GF-D8 (cell line): ENCODE data around the gene PIGL.
"Not testable (repeated sequence)": the region's sequence is repeated elsewhere in the genome, so short reads cannot be mapped to it uniquely, and the experiment has no call there.

Source experiments
- DNase-seq: peaks from one replicate; lab custom pipeline; 2025; lab: John Stamatoyannopoulos, UW

The PIGL gene

DNA sequence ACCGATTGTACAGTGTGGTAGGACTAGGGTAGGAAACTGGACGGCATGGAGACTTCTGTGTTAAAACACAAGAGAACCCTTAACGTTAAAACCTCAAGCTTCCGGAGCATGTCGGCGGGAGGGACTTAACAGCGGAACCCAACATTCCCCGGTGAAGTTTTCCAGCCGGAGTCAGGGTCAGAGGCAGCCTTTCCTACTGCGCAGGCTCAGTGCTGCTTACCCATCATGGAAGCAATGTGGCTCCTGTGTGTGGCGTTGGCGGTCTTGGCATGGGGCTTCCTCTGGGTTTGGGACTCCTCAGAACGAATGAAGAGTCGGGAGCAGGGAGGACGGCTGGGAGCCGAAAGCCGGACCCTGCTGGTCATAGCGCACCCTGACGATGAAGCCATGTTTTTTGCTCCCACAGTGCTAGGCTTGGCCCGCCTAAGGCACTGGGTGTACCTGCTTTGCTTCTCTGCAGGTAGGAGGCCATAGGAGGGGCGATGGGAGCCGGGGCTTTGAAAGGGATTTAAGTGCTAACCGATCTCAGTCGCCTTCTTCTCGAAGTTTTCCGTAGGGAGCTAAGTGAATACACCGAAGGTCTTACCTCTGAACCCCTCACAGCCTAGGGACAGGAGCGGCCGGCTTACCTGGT is at the start of gene PIGL:
PIGL (plus strand) TSS at position 209 of the 634 bp plus-strand sequence; CDS start at position 226, 17 bp downstream.
- peak; percentile 80 for DNase-seq

- no peak for DNase-seq
These were observed 45.4 kb upstream of the PIGL start for GRCh38 chr17:16171613-16172012.

- DNase-seq: no peak
These were observed 38.2 kb upstream of the PIGL start for GRCh38 chr17:16178836-16179235.

DNA sequence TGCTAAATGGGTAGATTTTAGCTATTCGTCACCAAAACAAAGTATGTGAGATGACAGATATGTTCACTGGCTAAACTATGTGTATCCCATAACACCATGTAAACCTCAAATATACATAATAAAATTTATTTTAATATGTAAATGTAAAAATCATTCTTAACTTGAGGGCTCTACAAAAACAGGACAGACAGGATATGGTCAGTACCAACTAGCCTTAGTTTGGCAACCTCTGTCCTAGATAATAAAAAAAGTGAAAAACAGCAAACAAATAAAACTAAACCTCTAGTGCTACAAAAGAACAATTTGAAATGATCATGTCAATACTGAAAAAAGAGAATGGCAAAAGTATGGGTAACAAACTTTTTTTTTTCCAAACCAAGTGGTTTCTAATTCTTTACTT is 35.4 kb upstream of the PIGL start:
- no peak for DNase-seq

DNA sequence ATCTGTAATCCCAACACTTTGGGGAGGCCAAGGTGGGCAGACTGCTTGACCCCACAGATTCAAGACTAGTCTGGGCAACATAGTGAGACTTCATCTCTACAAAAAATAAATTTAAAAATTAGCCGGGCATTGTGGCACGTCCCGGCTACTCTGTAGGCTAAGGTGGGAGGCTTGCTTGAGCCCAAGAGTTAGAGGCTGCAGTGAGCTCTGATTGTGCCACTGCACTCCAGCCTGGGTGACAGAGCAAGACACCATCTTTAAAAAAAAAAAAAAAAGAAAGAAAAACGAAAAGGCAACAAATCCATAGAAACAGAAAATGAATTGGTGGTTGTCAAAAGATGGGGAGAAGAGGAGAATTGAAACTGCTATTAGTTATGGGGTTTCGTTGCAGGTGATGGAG is 29.4 kb upstream of the PIGL start:
- DNase-seq: no peak

DNA sequence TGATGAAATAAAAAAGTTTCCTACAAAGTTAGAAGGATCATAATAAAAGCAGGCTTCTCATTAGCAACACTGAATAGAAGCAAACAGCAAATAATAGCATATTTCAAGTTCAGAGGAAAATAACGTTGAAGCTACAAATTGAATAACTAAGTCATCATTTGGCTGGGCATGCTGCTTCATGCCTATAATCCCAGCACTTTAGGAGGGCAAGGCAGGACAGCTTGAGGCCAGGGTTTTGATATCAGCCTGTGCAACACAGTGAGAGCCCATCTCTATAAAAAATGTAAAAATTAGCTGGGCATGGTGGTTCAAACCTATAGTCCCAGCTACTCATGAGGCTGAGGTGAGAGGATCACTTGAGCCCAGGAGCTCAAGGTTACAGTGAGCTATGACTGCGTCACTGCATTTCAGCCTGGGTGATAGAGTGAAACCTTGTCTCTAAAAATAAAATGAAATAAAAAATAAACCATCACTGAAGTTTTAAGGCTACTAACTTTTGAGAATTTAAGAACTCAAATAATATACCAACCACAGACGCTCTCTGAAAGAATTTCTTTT is 27.1 kb upstream of the PIGL start:
- DNase-seq: no peak

DNA sequence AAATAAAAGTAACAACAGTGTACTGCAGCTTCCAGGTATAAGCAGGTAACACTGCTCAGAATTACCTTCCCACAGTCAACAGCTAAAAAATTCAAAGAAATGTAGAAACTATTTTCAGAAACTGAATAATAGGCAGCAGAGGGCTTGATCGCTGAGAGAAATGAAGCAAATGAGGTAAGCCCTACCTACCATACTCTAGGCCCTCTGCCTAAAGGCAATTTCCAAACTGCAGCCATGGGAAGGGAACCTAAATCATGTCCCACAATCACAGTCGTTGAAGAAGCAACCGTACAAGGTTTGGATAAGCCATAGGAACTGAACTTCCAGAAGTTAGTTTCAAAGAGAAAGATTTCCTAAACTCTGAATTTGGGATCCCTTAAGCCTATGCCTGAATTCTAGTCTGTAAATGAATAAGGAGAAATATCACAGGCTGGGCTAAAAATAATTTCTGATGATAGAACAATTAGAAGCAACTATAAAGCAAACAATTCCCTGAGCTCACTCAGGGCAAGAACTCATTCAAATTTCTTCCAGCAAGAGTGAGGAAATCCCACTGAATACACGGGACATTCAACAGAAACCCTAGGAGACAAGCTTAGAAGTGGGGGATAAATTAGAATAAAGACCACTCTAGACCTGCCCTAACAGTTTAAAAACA is 26.2 kb upstream of the PIGL start:
- no peak for DNase-seq

- DNase-seq: no peak
These were observed 25.4 kb upstream of the PIGL start for GRCh38 chr17:16191604-16192003.

DNA sequence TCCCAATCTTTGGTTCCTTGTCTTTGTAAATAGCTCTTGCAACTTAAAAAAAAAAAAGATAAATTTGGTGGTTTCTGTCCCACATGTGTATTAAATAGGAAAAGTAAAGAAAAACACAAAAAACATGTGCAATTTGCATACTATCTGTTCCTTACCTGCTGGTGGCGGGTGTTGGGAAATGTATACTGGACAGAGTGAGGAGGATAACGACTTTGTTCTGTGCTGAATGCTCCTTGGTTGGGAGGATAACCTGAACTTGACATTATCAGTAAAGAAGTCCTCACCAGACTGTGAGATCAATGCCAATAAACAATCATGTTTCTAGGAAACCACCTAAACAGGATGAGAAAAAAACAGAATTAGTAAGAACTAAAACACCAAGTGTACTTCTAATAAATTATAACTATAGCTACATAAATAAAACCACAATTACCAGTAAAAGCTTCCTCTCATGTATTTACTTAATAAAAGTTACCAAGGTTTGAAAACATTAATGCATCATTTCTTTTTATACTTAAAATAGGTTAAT is 22.6 kb upstream of the PIGL start:
- not testable (repeated sequence) for DNase-seq

- no peak for DNase-seq
These were observed 19.7 kb upstream of the PIGL start for GRCh38 chr17:16197276-16197675.

- peak; percentile 33 for DNase-seq
These were observed 17.9 kb upstream of the PIGL start for GRCh38 chr17:16199093-16199492.

GRCh38 chr17:16201693-16202131 is 15.3 kb upstream of the PIGL start:
- DNase-seq: not testable (repeated sequence)

DNA sequence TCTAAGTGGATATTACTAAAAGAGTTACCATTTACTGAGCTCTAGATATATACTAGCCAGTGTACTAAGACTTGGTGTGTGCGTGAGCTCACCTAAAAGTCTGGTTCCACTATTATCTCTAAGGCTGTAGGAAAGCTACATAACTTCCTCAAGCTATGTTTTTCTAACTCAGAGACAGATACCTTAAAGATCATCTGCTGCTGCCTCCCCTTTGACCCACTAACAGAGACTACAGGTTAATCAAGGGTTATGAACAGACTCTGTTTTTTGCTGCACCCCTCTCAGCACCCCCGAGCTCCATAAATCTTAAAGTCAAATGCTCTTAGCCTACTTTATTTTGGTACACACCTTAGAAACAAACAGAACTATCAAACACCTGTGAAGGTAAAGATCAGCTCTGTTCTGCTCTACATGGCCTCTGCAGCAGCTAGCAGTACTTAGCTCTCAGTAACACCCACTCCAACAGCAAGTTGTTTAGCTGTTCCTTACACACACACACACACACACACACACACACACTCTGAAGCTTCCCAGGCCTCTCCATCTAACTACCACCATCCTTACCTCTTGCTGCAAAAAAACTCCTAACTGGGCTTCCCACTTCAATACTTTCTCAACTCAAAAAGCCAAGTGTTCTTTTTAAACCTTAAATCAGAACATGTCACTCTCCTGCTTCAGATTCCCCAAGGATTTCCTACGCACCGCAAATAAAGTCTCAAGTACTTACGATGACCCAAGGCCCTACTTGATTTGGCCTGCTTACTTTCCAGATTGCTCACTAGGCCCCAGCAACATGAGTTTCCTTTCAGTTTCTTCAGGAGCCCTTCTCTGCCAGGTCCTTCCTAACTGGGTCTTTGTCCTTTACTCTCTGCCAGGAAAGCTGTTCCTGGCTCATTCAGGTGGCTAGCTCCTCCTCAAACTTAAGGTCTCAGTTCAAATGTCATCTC is 14.2 kb upstream of the PIGL start:
- not testable (repeated sequence) for DNase-seq

GRCh38 chr17:16204763-16205162 is 12.2 kb upstream of the PIGL start:
- not testable (repeated sequence) for DNase-seq

DNA sequence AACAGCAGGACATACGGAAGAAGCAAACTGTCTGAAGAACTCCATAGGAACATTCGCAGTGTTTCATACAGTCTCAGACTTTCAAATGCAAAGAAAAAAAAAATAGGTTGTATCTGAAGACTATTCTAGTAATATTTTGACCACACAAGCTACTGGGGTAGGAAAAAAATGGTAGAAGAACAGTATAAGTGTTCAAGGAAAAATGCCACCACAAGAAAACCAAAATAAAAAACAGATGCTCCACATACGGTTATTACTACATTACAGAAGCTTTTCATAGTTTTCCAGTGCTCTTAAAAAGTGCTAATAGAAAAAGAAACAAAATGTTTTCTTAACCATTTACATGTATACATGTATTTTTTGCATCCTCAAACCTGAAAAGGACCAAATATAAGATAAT is 5.4 kb upstream of the PIGL start:
- no peak for DNase-seq

DNA sequence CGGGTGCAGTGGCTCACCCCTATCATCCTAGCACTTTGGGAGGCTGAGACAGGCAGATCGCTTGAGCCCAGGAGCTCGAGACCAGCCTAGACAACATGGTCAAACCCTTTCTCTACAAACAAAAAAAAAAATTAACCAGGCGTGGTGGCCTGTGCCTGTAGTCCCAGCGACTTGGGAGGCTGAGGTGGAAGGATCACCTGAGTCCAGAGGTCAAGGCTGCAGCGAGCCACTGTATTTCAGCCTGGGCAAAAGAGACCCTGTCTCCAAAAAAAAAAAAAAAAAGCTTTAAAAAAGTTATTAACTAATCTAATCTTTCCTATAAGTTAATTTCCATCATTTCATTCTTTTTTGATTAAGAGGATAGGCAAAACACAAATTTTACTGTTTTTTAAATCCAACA is 4.2 kb upstream of the PIGL start:
- DNase-seq: no peak

- DNase-seq: no peak
These were observed 2.6 kb upstream of the PIGL start for GRCh38 chr17:16214190-16215001.

GRCh38 chr17:16215002-16215272 is 2.1 kb upstream of the PIGL start:
- DNase-seq: no peak

DNA sequence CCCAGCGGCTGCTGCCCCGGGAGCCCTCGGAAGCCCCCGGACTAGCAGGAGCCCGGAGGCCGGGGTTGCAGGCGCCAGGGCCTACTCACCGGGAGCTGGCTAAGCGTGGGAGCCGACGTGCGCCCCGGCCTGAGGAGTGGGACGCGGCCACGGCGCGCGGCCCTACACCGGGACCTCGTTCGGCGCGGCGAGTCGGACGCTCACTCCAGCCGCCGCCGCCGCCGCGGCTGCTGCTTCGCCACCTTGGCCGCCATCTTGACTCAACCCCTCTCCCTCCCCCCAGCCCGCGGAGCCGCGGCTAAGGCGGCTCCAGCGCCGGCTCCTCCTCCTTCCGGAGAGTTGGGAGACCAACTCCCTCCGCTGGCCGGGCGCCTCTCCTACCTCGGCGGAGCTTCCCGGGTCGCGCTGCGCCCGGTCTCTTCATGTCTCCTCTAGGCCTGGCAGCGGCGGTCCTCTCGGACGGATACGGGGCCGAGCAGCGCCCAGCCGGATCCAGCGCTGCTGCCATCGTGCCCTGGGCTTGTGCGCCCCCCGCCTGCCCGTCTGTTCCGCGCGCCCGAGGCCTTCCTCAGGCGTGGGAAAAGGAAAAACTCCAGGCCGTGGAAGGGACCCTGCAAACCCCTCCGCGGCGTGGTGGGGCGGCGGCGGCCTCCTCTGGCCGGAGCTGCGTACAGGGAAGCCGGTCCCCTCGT is 1.6 kb upstream of the PIGL start, which contains the start of gene NCOR1:
NCOR1 (minus strand) TSS at position 262 of the 692 bp plus-strand sequence. CDS start 20,965 bp downstream, outside the sequence.
- DNase-seq: peak; percentile 54

DNA sequence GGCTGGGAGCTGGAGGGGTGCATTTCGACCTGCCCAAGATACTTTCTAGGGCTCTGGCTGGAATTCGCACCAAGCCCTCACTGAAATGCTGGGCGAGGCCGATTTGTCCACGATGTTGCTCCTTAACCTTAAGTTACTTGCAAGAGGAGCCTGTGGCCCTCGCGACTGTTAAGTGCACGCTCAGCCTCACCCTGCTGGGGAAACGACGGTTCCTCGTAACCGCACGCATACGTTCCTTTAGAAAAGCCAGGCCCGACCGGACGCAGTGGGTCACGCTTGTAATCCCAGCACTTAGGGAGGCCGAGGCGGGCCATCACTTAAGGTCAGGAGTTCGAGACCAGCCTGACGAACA is 1.1 kb upstream of the PIGL start:
- peak; percentile 56 for DNase-seq
